GM18867 (cell line): ENCODE results near the gene CD7.

Source experiments
- ATAC-seq: cut with Tn5 transposase; IDR thresholded peaks from one replicate; pipeline ENCODE4 v1.9.1; 2021; ENCODE audit warnings: mild to moderate bottlenecking, moderate library complexity; ENCODE audit not compliant: unreplicated experiment

Gene CD7

DNA sequence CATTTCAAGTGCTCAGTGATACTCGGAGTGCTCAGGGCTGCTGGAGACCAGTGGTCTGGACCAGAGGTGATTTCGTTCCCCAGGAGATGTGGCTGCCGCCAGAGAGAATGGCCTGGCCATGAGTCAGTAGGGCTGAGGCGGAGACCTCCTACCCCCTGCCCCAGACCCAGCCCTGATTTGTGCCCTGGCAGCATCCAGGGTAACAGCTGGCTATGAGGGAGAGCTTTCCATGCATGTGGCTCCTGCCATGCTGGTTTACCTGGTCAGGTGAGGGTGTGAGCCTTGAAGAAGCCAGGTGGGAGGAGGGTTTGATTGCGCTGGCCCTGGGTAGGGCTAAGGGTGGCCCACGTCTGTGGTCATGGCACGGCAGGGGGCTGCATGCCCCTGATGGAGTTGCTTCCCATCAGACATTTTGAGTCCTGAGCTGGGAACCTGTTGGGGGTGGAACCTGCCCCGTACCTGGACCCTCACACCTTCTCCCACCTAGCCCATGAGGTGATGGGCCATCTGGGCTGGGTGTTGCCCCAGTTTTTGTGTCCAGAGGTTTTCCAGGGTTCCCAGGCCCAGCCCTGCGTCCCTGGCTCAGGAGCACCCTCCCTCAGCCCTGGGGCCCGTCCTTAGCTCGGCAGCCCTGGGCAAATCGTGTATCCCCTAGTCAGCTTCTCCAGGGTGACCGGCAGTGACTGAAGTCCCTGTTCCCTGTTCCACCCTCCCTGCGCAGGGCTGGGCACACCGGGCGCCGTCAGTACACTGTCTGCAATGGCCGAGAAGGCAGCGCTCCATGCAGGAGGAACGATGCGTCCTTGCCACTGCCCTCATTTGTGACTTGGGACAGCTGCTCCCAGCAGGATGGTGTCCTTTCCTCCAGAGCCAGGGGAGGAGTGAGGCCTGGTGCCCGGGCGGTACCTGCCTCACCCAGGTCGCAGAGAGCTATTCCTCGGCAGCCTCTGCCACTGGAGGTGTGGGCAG is 34.9 kb downstream of the CD7 start:
- ATAC-seq, result no peak

DNA sequence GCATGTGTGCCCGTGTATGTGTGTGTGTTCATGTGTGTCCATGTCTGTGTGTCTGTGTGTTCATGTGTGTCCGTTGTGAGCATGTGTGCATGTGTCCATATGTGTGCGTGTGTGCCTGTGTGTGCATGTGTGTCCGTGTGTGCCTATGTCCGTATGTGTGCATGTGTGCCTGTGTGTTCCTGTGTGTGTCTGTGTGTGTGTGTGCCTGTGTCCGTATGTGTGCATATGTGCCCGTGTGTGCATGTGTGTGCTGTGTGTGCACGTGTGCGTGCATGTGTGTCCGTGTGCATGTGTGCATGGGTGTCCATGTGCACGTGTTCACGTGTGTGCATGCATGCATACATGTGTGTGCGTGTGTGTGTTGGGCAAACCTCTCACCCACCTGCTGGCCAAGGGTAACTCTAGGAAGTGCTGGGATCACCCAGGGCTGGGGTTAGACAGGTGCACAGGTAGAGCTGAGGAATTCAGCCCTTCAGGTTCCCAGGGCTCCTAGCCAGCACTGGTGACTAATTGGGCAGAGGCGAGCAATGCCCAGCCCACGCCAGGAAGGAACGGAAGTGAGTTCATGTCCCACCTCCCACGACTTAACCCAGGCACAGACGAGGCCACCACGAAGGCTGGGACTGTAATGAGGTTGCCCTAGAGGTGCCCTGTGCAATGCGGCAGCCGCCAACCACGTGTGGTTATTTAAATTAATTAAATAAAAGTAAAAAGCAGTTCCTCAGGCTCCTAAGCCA is 35.7 kb downstream of the CD7 start:
- no peak for ATAC-seq

GRCh38 chr17:82281076-82281475 is 36.3 kb downstream of the CD7 start:
- ATAC-seq, result no peak

DNA sequence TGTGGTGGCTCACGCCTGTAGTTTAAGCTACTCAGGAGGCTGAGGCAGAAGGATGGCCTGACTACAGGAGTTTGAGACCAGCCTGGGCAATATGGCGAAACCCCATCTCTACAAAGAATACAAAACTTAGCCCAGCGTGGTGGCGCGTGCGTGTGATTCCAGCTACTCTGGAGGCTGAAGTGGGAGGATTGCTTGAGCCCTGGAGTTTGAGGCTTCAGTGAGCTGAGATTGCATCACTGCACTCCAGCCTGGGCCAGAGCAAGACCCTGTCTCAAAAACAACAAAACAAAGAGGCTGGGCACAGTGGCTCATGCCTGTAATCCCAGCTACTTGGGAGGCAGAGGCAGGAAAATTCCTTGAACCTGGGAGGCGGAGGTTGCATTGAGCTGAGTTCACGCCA is 36.9 kb downstream of the CD7 start:
- ATAC-seq, result no peak

DNA sequence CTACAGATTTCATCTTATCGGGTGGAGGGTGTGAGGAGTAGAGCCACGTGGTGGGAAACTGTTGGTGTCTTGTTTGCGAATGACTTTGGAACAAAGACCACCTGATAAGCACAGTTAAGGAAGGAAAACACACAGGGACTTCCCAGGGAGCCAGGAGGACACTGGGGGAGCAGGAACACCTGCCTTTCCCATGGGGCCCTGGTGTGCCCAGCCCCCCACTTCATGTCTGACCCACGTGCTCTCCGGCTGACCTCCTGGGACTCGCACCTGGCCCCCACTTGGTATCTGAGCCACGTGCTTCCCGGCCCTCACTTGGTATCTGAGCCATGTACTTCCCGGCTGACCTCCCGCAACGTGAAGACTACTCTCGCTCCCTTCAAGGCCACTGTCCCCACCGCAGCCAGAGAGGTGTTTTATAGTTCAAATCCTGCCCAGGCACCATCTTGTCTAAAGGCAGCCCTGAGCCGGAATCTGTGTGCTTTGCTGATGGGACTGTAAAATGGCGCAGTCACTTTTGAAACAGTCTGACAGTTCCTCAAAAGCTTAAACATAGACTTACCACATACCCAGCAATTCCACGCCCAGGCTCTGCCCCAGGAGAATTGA is 38.5 kb downstream of the CD7 start:
- ATAC-seq, result no peak

DNA sequence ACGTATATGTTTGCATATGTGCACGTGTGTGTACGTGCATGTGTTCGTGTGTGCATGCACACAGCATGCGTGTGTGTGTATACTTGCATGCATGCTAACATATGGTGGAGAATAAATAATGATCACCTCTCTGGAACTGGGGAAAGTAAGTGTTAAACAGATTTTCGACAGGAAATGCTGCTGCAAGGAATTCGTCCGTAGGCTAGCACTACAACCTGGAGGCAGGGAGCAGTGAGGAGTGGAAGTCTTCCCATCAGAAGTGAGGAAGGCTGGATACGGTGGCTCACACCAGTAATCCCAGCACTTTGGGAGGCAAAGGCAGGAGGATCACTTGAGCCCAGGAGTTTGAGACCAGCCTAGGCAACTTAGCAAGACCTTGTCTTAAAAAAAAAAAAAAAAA is 39.1 kb downstream of the CD7 start:
- ATAC-seq, result no peak

GRCh38 chr17:82277851-82278250 is 39.6 kb downstream of the CD7 start:
- ATAC-seq, result no peak

GRCh38 chr17:82276938-82277337 is 40.5 kb downstream of the CD7 start:
- no peak for ATAC-seq

DNA sequence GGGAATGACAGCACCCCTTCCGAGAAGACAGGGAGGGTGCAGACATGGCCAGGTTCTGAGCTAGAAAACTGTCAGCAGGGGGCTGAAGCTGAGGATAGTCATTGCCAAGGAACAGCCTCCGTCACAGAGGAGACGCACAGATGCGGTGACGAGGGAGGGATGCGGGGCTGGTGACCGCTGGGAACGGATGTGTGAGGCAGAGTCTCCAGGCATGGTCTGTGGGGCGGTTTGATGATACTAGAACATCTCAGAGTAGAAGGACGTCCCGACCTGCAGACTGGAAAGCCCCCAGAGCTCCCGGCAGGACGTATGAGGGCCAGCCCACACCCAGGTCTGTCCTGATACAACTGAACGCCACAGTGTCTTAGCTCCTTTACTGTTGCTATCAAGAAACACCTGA is 42.1 kb downstream of the CD7 start:
- ATAC-seq, result no peak

- ATAC-seq, result no peak
These were observed 43.0 kb downstream of the CD7 start for GRCh38 chr17:82274134-82275020.

GRCh38 chr17:82273327-82274133 is 43.9 kb downstream of the CD7 start, which contains the start of gene CSNK1D:
TSS of gene CSNK1D (minus strand) at chr17:82273700. CDS start at chr17:82273381, 319 bp downstream.
- peak; percentile 69 for ATAC-seq

- no peak for ATAC-seq
These were observed 44.7 kb downstream of the CD7 start for GRCh38 chr17:82272495-82273326.

DNA sequence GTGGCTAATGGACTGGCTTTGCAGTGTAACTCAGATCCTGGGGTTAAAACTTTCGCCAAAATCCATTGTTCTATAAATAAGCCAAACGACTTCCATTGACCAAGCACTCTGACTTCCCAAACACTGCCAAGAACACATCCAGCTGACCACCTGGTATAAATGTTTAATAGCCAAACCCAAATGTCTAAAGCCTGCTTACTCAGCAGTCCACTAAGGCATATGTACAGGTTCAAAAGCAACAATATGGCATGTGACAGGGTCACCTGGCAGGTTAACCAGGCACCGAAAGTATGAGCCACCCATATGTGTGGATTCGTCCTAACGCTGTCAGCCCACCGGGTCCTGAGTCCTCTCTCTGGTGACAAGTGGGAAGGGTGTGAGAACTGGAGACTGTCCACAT is 46.0 kb downstream of the CD7 start:
- ATAC-seq, result no peak

DNA sequence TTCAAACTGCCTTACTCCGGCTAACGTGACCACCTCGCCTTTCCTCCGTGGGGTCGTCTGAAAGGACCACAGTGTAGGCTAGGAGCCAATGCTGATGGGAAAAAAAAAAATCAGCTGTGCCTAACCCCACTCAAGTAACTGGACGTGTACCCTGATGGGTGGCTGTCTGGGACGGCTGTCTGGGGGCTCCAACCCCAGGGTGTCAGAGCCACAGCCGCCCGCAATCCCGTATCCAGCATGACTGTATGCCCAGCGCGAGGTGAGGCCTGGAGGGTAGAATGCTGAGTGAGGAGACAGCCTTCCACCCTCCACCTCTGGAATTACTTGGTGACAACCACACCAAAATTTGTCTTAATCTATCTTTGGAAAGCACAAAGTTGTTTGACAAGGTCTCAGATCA is 46.8 kb downstream of the CD7 start:
- no peak for ATAC-seq

DNA sequence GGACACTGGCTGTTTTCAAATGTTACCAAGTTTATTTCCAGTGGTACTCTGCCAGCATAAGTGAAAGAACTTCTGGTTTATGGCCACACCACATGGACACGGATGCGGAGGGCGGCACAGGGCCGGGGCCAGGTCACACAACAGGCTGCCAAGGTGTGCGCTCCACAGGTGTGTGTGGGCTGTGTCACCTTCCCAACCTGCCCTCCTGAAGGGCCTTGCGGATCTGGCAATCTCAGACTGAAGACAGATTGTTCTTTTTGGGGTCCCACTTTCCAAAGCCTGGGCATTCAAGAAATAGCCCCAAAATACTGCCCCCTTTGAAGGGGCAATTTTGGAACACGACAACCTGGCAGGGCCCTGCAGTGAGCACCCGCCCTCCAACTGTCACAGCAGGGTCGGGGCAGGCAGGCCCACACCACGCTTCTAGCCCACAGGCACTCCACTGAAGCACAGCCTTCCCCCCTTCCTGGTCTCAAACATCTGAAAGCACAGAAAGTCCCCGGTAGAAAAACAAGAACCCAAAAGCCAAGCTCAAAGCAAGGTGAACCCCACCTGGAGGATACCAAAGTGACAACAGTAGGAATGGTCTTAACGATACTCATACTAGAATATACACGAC is 47.4 kb downstream of the CD7 start:
- ATAC-seq, result no peak

DNA sequence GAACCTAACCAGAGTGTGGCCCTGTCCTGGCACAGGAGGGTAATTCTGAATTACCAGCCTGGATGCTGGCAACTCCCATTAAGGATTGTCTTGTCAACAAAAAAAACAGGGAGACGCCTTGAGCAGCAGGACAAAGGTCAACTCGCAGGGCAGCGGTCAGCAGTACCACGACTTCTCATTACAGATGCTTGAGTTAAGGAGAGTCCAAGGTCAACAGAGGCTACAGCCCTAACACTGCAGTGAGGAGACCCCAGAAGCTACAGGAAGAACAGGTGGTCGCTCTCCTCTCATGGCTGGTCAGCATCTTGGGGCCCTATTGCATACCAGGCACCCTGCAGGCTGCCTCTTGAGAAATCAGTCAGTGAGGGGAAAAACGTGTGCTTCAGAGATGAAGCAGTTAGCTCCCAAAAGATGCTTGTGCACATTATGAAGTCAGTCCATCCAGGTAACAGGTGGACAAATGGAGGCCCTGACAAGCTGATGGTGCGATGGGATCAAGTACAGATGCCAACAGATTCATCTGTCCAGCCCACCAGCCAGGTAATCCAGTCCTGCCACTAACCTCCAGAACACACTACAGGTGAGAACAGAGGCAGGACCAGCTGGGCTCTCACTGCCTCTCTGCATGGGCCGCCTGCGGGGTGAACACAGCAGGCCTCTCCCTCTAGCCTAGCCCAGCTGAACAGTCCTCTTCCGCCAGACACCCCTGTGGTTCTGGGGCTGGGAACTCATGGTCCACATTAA is 48.1 kb downstream of the CD7 start:
- no peak for ATAC-seq

- ATAC-seq, result no peak
These were observed 49.6 kb downstream of the CD7 start for GRCh38 chr17:82267575-82268379.
